ENCODE results near the gene UNC93A.
"Not testable (repeated sequence)": the region's sequence is repeated elsewhere in the genome, so short reads cannot be mapped to it uniquely, and the experiment has no call there.

UNC93A gene

GRCh38 chr6:167341038-167341583 is 50.0 kb downstream of the UNC93A start:
- DNase-seq (ENCODE audit: low read depth in 2 of 2): no peak

- DNase-seq (ENCODE audit: low read depth in 2 of 2): no peak
Measured at GRCh38 chr6:167341665-167342655, 50.8 kb downstream of the UNC93A start.

- no peak for DNase-seq (ENCODE audit: low read depth in 2 of 2)
Measured at GRCh38 chr6:167342879-167343610, 51.9 kb downstream of the UNC93A start.

GRCh38 chr6:167345348-167345747 is 54.2 kb downstream of the UNC93A start:
- no peak for DNase-seq (ENCODE audit: low read depth in 2 of 2)

- DNase-seq (ENCODE audit: low read depth in 2 of 2): no peak
Measured at GRCh38 chr6:167345960-167346359, 54.8 kb downstream of the UNC93A start.

- DNase-seq (ENCODE audit: low read depth in 2 of 2): no peak
Measured at GRCh38 chr6:167347226-167347625, 56.1 kb downstream of the UNC93A start.

- DNase-seq (ENCODE audit: low read depth in 2 of 2): no peak
Measured at GRCh38 chr6:167349631-167350274, 58.6 kb downstream of the UNC93A start.

GRCh38 chr6:167350275-167350696 is 59.2 kb downstream of the UNC93A start:
- DNase-seq (ENCODE audit: low read depth in 2 of 2): no peak

- peak; percentile 80 to 84 for DNase-seq (ENCODE audit: low read depth in 2 of 2)
Measured at GRCh38 chr6:167350731-167351655, 59.9 kb downstream of the UNC93A start.

GRCh38 chr6:167351656-167352345 is 60.7 kb downstream of the UNC93A start:
- DNase-seq (ENCODE audit: low read depth in 2 of 2): no peak

GRCh38 chr6:167356874-167357273 is 65.8 kb downstream of the UNC93A start:
- no peak for DNase-seq (ENCODE audit: low read depth in 2 of 2)

GRCh38 chr6:167358394-167358793 is 67.3 kb downstream of the UNC93A start:
- DNase-seq (ENCODE audit: low read depth in 2 of 2): not testable (repeated sequence)

- DNase-seq (ENCODE audit: low read depth in 2 of 2): not testable (repeated sequence)
Measured at GRCh38 chr6:167361170-167361569, 70.1 kb downstream of the UNC93A start.
